Fibroblast of gingiva (primary cell): ENCODE measurements around the gene SLC16A9.
A peak's percentile ranks its signal among the peaks of the same experiment; 100 is the strongest.
"Not testable (repeated sequence)": the region's sequence is repeated elsewhere in the genome, so short reads cannot be mapped to it uniquely, and the experiment has no call there.

Experiments
- DNase-seq: peaks from one replicate; pipeline ENCODE4 v3.0.0-alpha.2; 2011; ENCODE audit warnings: low read depth

Gene SLC16A9

DNA sequence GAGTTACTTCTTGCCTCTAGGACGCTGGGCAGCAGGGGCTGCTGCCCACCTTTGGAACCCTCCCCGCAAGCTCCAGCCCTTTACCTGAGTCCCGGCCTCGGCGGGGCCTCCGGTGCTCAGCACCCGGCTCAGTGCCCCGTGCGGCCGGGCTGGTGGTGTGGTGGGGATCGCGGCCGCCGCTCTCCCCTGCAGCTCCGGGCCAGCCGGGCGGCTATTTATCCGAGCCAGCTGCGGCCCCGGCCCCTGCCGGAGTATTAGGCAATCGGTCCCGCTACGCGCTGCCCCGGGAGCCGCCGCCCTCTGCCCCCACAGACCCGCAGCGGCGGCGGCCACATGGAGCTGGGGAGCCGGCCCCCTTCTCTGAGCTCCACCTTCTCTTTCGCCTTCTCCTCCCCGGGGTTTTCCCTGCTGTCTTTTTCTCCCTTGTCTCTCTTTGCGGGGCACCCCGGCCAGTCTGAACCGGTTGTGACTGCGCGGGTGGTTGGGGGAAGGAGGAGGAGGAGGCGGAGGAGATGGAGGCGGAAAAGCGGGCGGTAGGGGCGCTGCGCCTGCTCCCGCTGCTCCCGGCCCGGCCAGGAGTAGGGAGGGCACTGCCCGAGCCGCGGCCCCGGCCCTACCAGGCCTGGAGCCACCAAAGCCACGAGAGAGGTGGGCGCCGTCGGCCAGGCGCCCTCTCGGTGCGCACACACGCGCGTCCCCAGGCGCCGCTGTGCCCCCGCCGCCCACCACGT is at the start of gene SLC16A9:
Gene SLC16A9 (minus strand): TSS at position 456 of the 731 bp plus-strand sequence. CDS start 25,559 bp downstream, outside the sequence.
- DNase-seq = peak; percentile 15

DNA sequence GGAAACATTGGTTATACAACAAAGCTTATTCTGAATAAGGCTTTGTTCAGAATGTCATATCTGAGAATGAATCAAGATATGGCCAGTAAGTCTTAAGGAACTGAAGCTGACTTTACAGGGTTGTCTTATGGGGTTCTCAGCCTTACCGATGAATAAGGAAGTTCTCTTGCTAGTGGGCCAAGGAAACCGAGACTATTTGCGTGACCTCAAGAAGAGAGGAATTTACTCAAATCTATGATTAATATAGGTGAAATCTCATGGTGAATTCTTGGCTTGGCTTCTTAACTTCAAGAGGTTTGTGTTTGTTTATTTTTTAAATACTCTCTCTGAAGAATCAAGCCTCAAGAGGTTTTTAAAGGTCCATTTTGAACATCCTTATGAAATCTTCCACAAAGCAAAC is 48.3 kb upstream of the SLC16A9 start:
- DNase-seq = no peak

DNA sequence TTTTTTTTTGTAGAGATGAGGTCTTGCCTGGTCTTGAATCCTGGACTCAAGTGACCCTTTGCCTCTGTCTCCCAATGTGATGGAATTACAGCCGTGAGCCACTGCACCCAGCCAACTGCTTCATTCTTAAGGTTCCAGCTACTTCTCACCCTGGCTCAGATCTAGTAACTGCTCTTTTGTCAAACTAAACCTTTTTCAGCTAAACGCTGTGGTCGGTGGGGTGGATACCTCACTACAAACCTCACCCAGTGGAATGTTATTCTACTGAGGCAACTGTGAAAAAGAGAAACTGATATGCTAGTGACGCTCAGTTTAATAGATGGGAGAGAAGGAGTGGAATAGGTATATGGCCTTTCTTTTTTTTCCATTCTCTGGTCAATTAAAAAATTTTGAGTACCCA is 45.3 kb upstream of the SLC16A9 start:
- no peak for DNase-seq

DNA sequence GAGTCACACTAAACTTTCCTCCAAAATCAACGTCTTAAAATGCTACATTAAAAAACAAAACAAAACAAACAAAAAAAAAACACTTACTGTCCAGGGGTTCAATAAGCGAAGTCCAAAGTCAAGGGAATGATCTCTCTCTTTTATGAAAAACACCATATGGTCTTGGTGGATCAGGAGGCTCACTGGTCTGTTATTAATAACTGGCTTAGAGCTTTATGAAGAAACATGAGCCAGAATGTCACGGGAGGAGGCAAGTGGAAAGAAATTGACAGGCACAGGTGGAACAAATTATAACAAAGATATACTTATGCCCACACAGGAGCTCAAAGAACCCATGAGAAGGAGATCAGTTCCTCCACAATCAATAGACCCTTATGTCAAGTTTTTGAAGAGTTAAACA is 43.6 kb upstream of the SLC16A9 start, which contains the start of gene MRLN:
Gene MRLN (minus strand): TSS at position 189 of the 400 bp plus-strand sequence.
- DNase-seq = no peak

DNA sequence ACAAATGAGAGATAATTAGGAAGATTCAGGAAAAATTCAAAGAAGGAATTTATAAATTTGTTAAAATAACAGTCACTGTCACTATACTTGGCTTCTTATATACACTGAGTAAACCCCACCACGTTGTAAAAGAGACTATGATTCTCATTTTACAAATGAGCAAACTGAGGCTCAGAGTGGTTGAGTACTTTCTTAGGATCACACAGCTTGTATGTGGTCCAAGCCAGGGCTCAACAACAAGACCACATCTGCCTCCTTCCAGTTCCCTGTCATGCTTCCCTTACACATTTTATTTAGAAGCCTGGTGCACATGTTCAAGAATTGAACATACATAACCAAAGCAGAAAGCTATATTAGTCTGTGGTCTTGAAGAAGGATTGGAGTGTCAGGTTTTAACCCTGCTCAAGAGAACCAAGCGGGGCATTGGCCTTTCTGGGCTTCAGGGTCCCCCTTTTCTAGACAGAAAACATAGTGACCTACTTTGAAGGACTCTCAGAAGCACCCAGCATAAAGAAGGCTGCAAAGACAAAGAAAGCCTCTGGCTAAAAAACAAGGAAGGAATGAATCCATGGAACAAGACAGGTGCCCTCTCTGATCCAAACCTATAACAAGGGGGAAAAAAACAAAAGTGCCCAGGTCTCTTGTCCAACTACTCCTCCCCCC is 42.8 kb upstream of the SLC16A9 start:
- no peak for DNase-seq

- DNase-seq = no peak
These were observed 40.7 kb upstream of the SLC16A9 start for GRCh38 chr10:59750155-59750945.

GRCh38 chr10:59748834-59749233 is 39.2 kb upstream of the SLC16A9 start:
- no peak for DNase-seq

DNA sequence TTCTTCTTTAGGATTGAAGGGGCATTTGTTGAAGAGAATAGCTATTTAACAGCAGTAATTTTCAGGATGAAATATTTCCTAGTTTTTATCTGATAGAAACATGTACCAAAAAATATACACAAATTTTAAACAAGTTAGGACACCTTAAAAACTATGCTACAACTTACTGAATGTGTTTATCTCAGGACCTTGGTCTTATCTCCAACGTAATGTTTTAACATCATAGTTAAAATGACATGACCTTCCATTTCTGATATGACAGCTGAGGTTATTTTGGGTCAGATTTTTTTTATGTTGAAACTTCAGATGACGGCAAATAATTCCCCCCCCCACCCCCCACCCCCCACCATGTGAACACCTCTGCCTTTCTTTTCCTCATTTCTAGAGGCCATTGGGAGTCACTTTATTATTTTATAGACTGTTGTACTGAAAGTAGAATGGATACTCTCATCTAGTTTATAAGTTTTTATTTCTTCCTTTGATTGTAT is 35.6 kb upstream of the SLC16A9 start:
- no peak for DNase-seq

- DNase-seq = not testable (repeated sequence)
These were observed 35.1 kb upstream of the SLC16A9 start for GRCh38 chr10:59744762-59745161.

DNA sequence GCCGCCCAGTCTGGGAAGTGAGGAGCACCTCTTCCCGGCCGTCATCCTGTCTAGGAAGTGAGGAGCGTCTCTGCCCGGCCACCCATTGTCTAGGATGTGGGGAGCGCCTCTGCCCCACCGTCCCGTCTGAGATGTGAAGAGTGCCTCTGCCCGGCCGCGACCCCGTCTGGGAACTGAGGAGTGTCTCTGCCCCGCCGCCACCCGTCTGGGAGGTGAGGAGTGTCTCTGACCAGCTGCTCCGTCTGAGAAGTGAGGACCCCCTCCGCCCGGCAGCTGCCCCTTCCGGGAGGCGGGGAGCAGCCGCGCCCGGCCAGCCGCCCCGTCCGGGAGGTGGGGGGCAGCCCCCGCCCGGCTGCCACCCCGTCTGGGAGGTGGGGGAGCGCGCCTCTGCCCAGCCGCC is 34.5 kb upstream of the SLC16A9 start:
- not testable (repeated sequence) for DNase-seq

- DNase-seq = no peak
These were observed 31.9 kb upstream of the SLC16A9 start for GRCh38 chr10:59741583-59741982.

DNA sequence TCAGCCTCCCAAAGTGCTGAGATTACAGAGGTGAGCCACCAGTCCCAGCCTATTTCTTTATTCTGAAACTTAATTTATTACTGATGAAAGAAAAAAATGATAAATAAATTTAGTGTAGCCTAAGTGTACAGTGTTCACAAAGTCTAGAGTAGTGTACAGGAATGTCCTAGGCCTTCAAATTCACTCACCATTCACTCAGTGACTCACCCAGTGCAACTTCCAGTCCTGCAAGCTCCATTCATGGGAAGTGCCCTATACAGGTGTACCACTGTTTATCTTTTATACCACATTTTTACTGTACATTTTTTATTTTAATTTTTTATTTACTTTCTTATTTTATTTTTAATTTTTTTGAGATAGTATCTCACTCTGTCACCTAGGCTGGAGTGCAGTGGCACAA is 31.4 kb upstream of the SLC16A9 start:
- DNase-seq = no peak

- DNase-seq = no peak
These were observed 27.1 kb upstream of the SLC16A9 start for GRCh38 chr10:59736749-59737148.

- DNase-seq = no peak
These were observed 25.6 kb upstream of the SLC16A9 start for GRCh38 chr10:59735296-59735695.

- DNase-seq = no peak
These were observed 24.4 kb upstream of the SLC16A9 start for GRCh38 chr10:59734014-59734462.

DNA sequence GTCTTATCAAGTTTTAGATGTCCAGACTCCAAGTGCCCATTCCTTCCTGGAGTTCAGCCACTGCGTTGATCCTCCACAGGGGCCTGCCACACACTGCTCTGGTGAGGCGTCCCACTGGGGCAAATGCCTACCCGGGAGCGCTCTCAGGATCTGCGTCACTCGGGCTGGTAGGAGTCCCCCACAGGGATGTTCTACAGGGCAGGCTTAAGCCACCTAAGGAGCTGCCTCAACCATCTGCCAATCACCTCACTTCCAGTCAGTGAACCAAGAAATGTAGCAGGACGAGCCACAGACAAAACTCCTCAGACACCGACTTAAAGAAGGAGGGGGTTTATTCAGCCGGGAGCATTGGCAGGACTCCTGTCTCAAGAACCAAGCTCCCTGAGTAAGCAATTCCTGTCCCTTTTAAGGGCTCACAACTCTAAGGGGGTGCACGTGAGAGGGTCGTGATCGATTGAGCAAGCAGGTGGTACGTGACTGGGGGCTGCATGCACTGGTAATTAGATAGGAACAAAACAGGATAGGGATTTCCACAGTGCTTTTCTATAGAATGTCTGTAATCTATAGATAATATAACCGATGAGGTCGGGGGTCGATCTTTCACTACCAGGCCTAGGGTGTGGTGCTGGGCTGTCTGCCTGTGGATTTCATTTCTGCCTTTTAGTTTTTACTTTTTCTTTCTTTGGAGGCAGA is 23.8 kb upstream of the SLC16A9 start:
- DNase-seq = not testable (repeated sequence)

DNA sequence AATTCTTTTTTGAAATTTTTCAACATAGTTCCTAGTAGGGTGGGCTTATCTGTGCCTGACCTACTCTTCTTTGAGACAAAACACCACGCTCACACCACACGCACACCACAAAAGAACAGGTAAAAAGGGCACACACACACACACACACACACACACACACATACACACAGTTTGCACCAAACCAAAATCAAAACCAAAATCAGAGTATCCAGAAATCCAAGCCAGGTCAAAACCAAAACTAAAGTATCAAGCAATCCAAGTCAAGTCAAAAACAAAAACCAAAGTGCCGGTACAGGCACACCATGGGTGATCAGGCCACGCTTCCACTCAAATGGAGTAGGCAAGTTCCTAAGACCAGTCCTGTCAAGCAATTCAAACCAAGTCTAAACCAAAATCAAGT is 23.2 kb upstream of the SLC16A9 start:
- not testable (repeated sequence) for DNase-seq

GRCh38 chr10:59729167-59729566 is 19.5 kb upstream of the SLC16A9 start:
- DNase-seq = not testable (repeated sequence)

GRCh38 chr10:59724098-59724938 is 14.7 kb upstream of the SLC16A9 start:
- no peak for DNase-seq

DNA sequence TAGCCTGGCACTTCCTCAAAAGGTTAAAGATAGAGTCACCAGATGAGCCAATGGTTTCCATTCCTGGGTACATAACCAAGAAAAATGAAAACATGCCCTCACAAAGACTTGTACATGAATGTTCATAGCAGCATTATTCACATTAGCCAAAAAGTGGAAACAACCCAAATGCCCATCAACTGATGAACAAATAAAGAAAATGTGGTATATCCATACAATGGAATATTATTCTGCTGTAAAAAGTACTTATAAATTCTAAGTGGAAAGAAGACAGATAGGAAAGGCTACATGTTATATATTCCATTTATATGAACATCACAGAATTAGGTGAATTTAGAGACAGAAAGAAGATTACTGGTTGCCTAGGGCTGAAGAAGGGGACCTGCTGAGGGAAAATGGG is 10.7 kb upstream of the SLC16A9 start:
- DNase-seq = no peak

DNA sequence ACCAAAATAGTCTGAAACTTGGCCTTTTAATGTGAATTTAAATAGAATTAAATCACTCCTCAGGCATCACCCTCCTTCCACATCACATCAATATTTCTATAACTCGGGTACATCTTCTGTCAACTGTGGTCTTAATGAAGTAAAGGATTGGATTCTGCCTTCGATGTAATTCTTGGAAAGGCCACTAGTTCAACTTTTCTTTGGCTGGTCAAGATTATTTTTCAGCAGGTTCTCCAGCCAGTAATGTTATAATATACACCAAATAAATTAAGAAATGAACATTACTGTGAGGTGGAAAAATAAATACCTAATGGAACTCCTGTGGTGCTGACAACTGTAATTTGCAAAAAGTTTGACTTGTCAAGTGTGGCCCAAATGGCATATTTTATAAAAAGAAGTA is 9.7 kb upstream of the SLC16A9 start:
- no peak for DNase-seq
